Measurements from ENCODE around the gene ATPAF2. TPM values are rescaled to one million over a fixed set of nuclear protein-coding genes. Genes with fewer than 3 reads are reported as not detected.

The ATPAF2 gene
- total and polyA plus RNA-seq, 10 donors = 25.2 to 57.1 (median 37.1) TPM

- no peaks in the 10 kb centered on the region for H3K4me1 ChIP-seq
- peaks cover 0 to 20% (median 0%) of the 10 kb centered on the region in 7 donors for H3K27me3 ChIP-seq (replicated peaks in 1 of 7)
- DNase-seq = no peak
- H3K4me3 ChIP-seq = no peak overlapping the region
- no peak overlapping the region for H3K27ac ChIP-seq
- WGBS, 5 donors = 75 to 86% (median 84%) methylated on average over 4 of the region's 4 CpGs
- H3K36me3 ChIP-seq = no peaks in the 10 kb centered on the region
- H3K9me3 ChIP-seq = no peaks in the 10 kb centered on the region
- intact Hi-C loops (cut with DNase I; ENCODE audit: low total_unique reads) = no loop called here
- TF ChIP-seq, protein P1, sequence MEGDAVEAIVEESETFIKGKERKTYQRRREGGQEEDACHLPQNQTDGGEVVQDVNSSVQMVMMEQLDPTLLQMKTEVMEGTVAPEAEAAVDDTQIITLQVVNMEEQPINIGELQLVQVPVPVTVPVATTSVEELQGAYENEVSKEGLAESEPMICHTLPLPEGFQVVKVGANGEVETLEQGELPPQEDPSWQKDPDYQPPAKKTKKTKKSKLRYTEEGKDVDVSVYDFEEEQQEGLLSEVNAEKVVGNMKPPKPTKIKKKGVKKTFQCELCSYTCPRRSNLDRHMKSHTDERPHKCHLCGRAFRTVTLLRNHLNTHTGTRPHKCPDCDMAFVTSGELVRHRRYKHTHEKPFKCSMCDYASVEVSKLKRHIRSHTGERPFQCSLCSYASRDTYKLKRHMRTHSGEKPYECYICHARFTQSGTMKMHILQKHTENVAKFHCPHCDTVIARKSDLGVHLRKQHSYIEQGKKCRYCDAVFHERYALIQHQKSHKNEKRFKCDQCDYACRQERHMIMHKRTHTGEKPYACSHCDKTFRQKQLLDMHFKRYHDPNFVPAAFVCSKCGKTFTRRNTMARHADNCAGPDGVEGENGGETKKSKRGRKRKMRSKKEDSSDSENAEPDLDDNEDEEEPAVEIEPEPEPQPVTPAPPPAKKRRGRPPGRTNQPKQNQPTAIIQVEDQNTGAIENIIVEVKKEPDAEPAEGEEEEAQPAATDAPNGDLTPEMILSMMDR (IDR thresholded peaks at IDR 0.05 in 8 of 11, conservative IDR thresholded peaks at IDR 0.05 in 3 of 11) = no peak
- no peak for TF ChIP-seq POLR2A (IDR thresholded peaks at IDR 0.05)
- no peak for TF ChIP-seq POLR2AphosphoS5 (IDR thresholded peaks at IDR 0.05)
These were observed 40.6 kb upstream of the ATPAF2 start for GRCh38 chr17:18079543-18079942.

GRCh38 chr17:18076936-18077335, 38.0 kb upstream of the ATPAF2 start:
- H3K4me3 ChIP-seq = no peak overlapping the region
- no peaks in the 10 kb centered on the region for H3K36me3 ChIP-seq
- peaks cover 0 to 20% (median 0%) of the 10 kb centered on the region in 7 donors for H3K27me3 ChIP-seq (replicated peaks in 1 of 7)
- H3K9me3 ChIP-seq = no peaks in the 10 kb centered on the region
- no peak for TF ChIP-seq POLR2A (IDR thresholded peaks at IDR 0.05)
- TF ChIP-seq, protein P1 (IDR thresholded peaks at IDR 0.05 in 8 of 11, conservative IDR thresholded peaks at IDR 0.05 in 3 of 11) = no peak
- TF ChIP-seq POLR2AphosphoS5 (IDR thresholded peaks at IDR 0.05) = no peak
- WGBS, 5 donors = 69 to 83% (median 77%) methylated on average over 7 of the region's 7 CpGs
- intact Hi-C loops (cut with DNase I; ENCODE audit: low total_unique reads) = no loop called here
- no peak overlapping the region for H3K27ac ChIP-seq
- DNase-seq = no peak
- H3K4me1 ChIP-seq = no peaks in the 10 kb centered on the region

DNA sequence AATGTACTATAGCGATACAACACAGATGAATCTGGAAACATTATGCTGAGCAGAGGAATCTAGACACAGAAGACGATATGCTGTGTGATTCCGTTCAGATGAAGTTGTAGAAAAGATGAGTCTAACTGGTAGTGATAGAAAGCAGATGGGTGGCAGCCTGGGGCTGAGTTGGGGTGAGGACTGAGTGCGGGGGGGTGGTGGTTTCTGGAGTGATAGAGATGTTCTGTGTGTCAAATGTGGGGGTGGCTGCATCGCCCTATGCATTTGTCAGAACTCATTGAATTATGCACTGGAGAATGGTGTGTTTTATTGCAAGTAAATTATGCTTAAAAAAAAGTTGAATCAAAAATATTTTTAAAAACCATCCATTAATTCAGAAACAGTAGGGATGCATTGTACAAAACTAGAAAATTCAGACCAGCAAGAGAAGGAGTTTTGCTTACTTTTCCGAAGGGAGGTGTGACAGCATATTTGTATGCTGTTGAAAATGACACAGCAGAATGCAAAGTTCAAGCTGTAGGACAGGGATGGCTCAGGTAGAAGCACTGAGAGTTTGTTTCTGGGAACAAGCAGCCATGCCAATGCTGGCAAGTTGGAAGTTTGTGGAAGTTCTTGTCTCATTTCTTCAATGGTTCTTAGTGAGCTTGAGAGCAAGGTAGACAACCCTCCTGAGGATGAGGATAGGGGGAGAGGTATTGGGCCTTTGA, 35.8 kb upstream of the ATPAF2 start:
- no peaks in the 10 kb centered on the region for H3K9me3 ChIP-seq
- intact Hi-C loops (cut with DNase I; ENCODE audit: low total_unique reads) = no loop called here

GRCh38 chr17:18071751-18072150, 32.8 kb upstream of the ATPAF2 start:
- Histone ChIP-seq H3K4me3 (no peak overlapping the region), H3K4me1 (peaks cover 0 to 9% (median 0%) of the 10 kb centered on the region in 6 donors), H3K9me3 (no peaks in the 10 kb centered on the region), H3K27ac (no peak overlapping the region), H3K36me3 (peaks cover 0 to 11% (median 0%) of the 10 kb centered on the region in 6 donors), H3K27me3 (replicated peaks in 1 of 7) (no peaks in the 10 kb centered on the region)
- no peak for DNase-seq
- no peak for TF ChIP-seq POLR2A (IDR thresholded peaks at IDR 0.05)
- TF ChIP-seq POLR2AphosphoS5 (IDR thresholded peaks at IDR 0.05) = no peak
- TF ChIP-seq, protein P1 (IDR thresholded peaks at IDR 0.05 in 8 of 11, conservative IDR thresholded peaks at IDR 0.05 in 3 of 11) = no peak
- intact Hi-C loops (cut with DNase I; ENCODE audit: low total_unique reads) = no loop called here

More for the DNA sequence above, 35.8 kb upstream of the ATPAF2 start:
- H3K36me3 ChIP-seq = no peaks in the 10 kb centered on the region
- no peak for TF ChIP-seq POLR2A (IDR thresholded peaks at IDR 0.05)
- no peak for TF ChIP-seq POLR2AphosphoS5 (IDR thresholded peaks at IDR 0.05)
- TF ChIP-seq, protein P1 (IDR thresholded peaks at IDR 0.05 in 8 of 11, conservative IDR thresholded peaks at IDR 0.05 in 3 of 11) = no peak
- peaks cover 0 to 13% (median 0%) of the 10 kb centered on the region in 7 donors for H3K27me3 ChIP-seq (replicated peaks in 1 of 7)
- WGBS, 5 donors = 83 to 95% (median 84%) methylated on average over 6 of the region's 6 CpGs
- no peak overlapping the region for H3K27ac ChIP-seq
- H3K4me3 ChIP-seq = no peak overlapping the region
- no peak for DNase-seq
- H3K4me1 ChIP-seq = peaks cover 0 to 9% (median 0%) of the 10 kb centered on the region in 6 donors

Data from spleen (tissue), 11 donors.